DOHH2 (cell line): ENCODE results near the gene SLC16A6.
"Not testable (repeated sequence)": the region's sequence is repeated elsewhere in the genome, so short reads cannot be mapped to it uniquely, and the experiment has no call there.

Experiments used
- CTCF ChIP-seq: fragments of 200-600 bp; sonication (generic); IDR thresholded peaks from one replicate; pipeline ENCODE4 v1.5.1; 2014; ENCODE audit warnings: antibody characterized with exemption, mild to moderate bottlenecking, low read depth, low read length; ENCODE audit not compliant: poor library complexity, severe bottlenecking
- EZH2phosphoT487 ChIP-seq: fragments of 200-600 bp; sonication (generic); IDR thresholded peaks from 2 replicates; pipeline ENCODE4 v1.6.1; 2017; ENCODE audit warnings: borderline replicate concordance, mild to moderate bottlenecking, antibody characterized with exemption, low read length, moderate library complexity, mixed read lengths

- not testable (repeated sequence) for TF ChIP-seq CTCF, EZH2phosphoT487
Measured at GRCh38 chr17:68235336-68235791, 55.6 kb downstream of the SLC16A6 start.
